Activated CD4-positive, alpha-beta T cell treated with anti-CD3 and anti-CD28 coated beads, Interleukin-2, amount 10 ng/mL, durations not matched to agents 24 days and 14 days (primary cell): ENCODE results near the gene PDAP1. TPM values are rescaled to one million over a fixed set of nuclear protein-coding genes. Genes with fewer than 3 reads are reported as not detected.
"Not testable (repeated sequence)": the region's sequence is repeated elsewhere in the genome, so short reads cannot be mapped to it uniquely, and the experiment has no call there.

ENCODE experiments used
- DNase-seq: peaks from one replicate; pipeline ENCODE4 v3.0.0; 2022
- H3K27ac Mint-ChIP-seq: one replicate; pipeline ENCODE4 v1.8.0; 2022; ENCODE audit warnings: mild to moderate bottlenecking, mixed read lengths
- H3K27me3 Mint-ChIP-seq: one replicate; pipeline ENCODE4 v1.8.0; 2022; ENCODE audit warnings: mixed read lengths
- H3K36me3 Mint-ChIP-seq: one replicate; pipeline ENCODE4 v1.8.0; 2022; ENCODE audit warnings: low read depth, mild to moderate bottlenecking, mixed read lengths
- H3K4me1 Mint-ChIP-seq: one replicate; pipeline ENCODE4 v1.8.0; 2021; ENCODE audit warnings: mixed read lengths
- H3K4me3 Mint-ChIP-seq: one replicate; pipeline ENCODE4 v1.8.0; 2022; ENCODE audit warnings: mild to moderate bottlenecking, moderate library complexity, mixed read lengths
- H3K9me3 Mint-ChIP-seq: one replicate; pipeline ENCODE4 v1.8.0; 2021; ENCODE audit warnings: mixed read lengths
- intact Hi-C: fragments of 100-400 bp; cut with micrococcal nuclease; formaldehyde crosslinking; loops from one replicate; pipeline ENCODE4 v1.15.1; 2023
- total RNA-seq: library from RNA; stranded (reverse); gene quantifications from 2 replicates; pipeline ENCODE4 v1.2.3, GENCODE V29; 2022

Gene PDAP1
- total RNA-seq, 1 donor from 2014 or later: 167 TPM

DNA sequence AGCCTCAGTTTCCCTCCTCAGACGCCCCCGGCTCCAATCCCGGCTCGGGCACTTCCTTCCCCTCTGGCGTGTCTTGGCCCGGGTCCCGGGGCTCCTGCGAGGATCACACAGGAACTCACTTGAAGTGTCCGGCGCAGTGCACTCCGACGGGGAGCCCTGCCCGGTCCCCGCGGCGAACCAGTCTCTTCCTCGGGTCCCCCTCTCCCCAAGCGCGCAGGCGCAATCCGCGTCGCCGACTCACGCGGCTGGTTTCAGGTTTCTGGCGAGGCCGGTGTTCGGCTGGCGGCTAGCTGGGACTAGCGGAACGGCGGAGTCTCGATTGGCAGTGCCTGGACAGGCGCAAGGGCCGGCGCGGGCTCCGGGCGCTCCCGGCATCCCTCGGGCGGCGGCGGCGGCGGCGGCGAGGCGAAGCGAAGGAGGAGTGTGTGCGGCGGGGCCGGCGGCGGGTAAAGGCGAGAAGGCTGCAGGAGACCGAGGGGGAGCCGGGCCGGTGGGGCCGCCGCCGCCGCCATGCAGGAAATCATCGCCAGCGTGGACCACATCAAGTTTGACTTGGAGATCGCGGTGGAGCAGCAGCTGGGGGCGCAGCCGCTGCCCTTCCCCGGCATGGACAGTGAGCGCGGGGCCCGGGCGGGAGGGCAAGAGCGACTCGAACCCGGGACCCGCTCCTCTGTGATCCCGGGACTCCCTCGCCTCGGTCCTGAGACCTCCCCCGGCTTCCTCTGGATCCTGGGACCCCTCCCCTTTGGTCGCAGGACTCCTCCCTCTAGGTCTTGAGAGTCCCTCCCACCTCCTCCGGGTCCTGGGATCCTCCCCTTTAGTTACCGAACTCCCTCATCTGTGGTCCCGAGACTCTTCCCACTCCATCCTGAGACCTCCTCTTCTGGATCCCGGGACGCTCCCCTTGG lies 30.4 kb upstream of the PDAP1 start, which contains the start of the genes CPSF4 and PTCD1:
TSS of gene CPSF4 (plus strand) at position 371 of the 908 bp plus-strand sequence. CDS start at position 511, 140 bp downstream.
TSS of gene PTCD1 (minus strand) at position 226 of the 908 bp plus-strand sequence. CDS start 3,556 bp downstream, outside the sequence.
- H3K4me1 Mint-ChIP-seq: peaks cover 23% of the 10 kb centered on the region
- H3K4me3 Mint-ChIP-seq: peak within 1 kb of the TSS; percentile 96
- DNase-seq: peak; percentile 97
- H3K27ac Mint-ChIP-seq: peak within 1 kb of the TSS; percentile 89
- no peaks in the 10 kb centered on the region for H3K27me3 Mint-ChIP-seq
- intact Hi-C loops: loop anchor here (1.0 to 2.0 kb wide), 4 partner anchors 30 to 66 kb away; partner anchors contain the start of genes ZKSCAN5 and ZNF789
- no peaks in the 10 kb centered on the region for H3K9me3 Mint-ChIP-seq
- H3K36me3 Mint-ChIP-seq: peaks cover 27% of the 10 kb centered on the region

DNA sequence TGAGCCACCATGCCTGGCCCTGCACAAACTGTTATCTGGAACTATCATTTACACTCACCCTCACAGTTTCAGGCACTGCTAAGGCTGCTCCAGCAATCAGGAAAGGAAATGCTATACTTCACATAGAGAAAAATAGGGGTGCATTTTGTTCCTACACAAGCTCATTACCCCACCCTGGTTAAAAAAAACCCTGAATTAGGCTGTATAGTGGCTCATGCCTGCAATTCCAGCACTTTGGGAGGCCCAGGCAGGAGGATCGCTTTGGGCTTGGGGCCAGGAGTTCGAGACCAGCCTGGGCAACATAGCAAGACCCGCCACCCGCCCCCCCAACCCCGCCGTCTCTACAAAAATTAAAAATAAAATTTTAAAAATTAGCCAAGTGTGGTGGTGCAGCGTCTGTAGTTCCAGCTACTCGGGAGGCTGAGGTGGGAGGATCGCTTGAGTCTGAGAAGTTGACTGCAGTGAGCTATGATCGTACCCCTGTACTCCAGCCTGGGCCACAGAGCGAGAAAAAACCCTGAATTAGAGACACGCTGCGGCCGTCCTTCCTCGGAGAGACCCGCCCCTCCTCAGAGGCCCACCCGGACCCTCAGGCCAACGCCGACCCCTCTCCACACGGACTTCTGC lies 29.7 kb upstream of the PDAP1 start:
- H3K36me3 Mint-ChIP-seq: peaks cover 27% of the 10 kb centered on the region
- no peak for DNase-seq
- H3K27ac Mint-ChIP-seq: peak overlapping the region; percentile 89
- peak overlapping the region; percentile 96 for H3K4me3 Mint-ChIP-seq
- H3K4me1 Mint-ChIP-seq: peaks cover 19% of the 10 kb centered on the region
- H3K9me3 Mint-ChIP-seq: no peaks in the 10 kb centered on the region
- H3K27me3 Mint-ChIP-seq: no peaks in the 10 kb centered on the region
- intact Hi-C loops: loop anchor here (1.0 to 2.0 kb wide), 4 partner anchors 29 to 67 kb away; partner anchors contain the start of genes ZKSCAN5 and ZNF789

DNA sequence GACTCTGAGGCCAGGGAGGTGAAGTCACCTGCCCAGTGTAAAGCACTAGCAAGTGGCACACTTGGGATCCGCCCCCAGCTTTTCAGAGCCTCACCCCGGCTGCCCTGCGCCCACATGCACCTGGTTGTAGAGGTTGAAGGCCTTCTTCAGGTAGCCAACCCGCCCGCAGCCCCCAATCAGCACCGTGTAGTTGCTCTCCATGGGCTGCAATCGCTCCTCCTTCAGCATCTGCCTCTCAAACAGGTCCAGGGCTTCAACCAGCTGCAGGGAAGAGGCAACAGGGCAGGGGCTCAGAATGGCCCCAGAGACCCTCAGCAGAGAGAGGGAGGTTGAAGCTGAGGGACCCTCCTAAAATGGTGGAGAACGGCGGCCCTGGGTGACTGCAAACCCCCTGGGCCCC lies 24.8 kb upstream of the PDAP1 start:
- Mint-ChIP-seq H3K9me3 (no peaks in the 10 kb centered on the region), H3K27me3 (no peaks in the 10 kb centered on the region), H3K4me3 (no peak overlapping the region), H3K27ac (no peak overlapping the region), H3K4me1 (peaks cover 5% of the 10 kb centered on the region), H3K36me3 (peaks cover 30% of the 10 kb centered on the region)
- no peak for DNase-seq
- intact Hi-C loops: no loop called here

DNA sequence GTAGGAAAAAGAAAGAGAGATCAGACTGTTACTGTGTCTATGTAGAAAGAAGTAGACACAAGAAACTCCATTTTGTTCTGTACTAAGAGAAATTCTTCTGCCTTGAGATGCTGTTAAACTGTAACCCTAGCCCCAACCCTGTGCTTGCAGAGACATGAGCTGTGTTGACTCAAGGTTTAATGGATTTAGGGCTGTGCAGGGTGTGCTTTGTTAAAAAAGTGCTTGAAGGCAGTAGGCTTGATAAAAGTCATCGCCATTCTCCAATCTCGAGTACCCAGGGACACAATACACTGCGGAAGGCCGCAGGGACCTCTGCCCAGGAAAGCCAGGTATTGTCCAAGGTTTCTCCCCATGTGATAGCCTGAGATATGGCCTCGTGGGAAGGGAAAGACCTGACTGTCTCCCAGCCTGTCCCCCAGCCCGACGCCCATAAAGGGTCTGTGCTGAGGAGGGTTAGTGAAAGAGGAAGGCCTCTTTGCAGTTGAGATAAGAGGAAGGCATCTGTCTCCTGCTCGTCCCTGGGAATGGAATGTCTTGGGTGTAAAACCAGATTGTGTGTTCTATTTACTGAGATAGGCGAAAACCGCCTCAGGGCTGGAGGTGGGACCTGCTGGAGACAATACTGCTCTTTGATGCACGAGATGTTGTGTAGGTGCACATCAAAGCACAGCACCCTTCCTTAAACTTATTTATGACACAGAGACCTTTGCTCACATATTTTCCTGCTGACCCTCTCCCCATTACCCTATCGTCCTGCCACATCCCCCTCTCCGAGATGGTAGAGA lies 23.6 kb upstream of the PDAP1 start:
- H3K4me1 Mint-ChIP-seq, H3K4me3 Mint-ChIP-seq, DNase-seq, H3K27me3 Mint-ChIP-seq, H3K27ac Mint-ChIP-seq, intact Hi-C loops, H3K9me3 Mint-ChIP-seq: not testable (repeated sequence)
- H3K36me3 Mint-ChIP-seq: peaks cover 33% of the 10 kb centered on the region

DNA sequence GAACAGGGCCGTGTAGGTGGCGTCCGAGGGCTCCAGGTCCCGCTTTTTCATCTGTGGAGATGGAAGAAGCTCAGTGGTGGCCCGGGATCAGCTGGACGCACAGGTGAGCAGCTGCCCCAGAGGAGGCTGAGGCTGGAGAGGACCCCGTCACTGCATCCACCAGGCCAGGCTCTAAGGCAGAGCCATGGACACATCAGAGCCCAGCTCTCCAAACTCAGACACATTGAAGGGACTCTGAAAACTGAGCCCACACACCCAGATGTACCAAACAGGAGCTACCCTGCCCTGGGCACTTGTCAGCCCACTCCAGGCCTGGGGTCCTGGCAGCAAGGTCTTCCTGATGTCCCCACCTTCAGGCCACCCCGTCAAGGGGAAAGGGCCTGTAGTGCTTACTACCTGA lies 21.4 kb upstream of the PDAP1 start:
- Mint-ChIP-seq H3K9me3 (no peaks in the 10 kb centered on the region), H3K36me3 (peaks cover 36% of the 10 kb centered on the region), H3K27me3 (no peaks in the 10 kb centered on the region), H3K4me1 (peaks cover 2% of the 10 kb centered on the region), H3K27ac (no peak overlapping the region), H3K4me3 (no peak overlapping the region)
- no peak for DNase-seq
- intact Hi-C loops: no loop called here

DNA sequence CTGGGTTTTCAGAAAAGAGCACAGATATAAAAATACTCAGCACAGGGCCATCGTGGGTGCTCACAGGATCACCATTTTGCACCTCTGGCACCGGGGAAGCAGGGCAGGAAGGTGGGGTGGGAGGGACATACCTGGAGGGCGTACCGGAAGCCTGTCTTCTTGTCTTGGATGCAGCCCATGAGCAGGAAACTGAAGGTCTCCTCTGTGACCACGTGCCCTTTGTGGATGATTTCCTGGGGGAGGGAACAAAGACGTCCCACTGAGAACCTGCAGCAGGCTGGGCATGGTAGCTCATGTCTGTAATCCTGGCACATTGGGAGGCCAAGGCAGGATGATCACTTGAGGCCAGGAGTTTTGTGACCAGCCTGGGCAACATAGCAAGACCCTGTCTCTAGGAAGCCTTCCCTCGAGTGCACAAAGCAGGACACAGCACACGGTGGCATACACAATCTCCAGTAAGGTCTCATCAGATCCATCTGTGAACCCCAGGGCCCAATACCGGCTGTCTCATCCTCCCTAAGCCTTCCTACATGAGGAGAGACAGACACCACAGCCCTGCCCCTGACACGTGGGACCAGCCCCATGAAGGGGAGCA lies 20.7 kb upstream of the PDAP1 start:
- peak; percentile 67 for DNase-seq
- no peaks in the 10 kb centered on the region for H3K9me3 Mint-ChIP-seq
- peaks cover 34% of the 10 kb centered on the region for H3K36me3 Mint-ChIP-seq
- no peaks in the 10 kb centered on the region for H3K27me3 Mint-ChIP-seq
- peaks cover 2% of the 10 kb centered on the region for H3K4me1 Mint-ChIP-seq
- H3K27ac Mint-ChIP-seq: no peak overlapping the region
- intact Hi-C loops: no loop called here
- H3K4me3 Mint-ChIP-seq: no peak overlapping the region

DNA sequence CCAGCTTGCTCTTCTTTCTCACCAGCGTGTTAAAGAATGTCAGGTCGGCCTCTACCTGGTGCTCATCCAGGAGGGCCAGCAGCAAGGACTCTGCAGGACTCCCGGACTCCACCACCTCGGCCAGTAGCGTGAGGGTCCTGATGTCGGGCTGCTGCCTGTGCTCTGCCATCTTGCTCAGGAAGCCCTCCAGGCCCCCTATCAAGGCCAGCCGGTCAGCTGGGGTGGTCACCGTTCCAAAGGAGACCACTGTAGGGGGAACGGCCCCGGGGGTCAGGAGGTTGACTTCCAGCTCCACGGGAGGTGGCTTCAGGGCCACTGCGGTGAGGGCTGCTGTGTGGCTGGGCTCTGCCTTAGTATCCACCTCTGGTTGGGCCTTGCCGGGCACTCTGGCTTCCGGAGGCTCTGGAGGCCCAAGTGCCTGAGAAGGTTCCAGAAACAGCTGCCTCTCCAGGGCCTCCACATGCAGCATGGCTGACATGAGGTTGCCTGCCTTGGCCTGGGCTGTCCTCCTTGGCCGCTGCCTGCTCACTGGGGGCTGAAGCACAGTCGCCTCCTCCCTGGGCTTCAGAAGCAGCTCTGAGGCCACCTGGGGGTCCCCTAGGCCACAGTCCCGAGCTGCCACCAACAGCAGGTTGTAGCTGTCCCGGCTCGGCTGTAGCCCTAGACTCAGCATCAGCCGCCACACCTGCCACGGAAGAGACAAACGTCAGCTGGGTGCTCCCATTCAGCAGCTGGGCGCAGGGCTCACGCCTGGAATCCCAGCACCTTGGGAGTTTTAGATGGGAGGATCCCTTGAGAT lies 16.7 kb upstream of the PDAP1 start:
- Mint-ChIP-seq H3K27ac (no peak overlapping the region), H3K27me3 (no peaks in the 10 kb centered on the region), H3K4me3 (no peak overlapping the region), H3K9me3 (no peaks in the 10 kb centered on the region), H3K36me3 (peaks cover 38% of the 10 kb centered on the region), H3K4me1 (peaks cover 2% of the 10 kb centered on the region)
- intact Hi-C loops: no loop called here
- DNase-seq: no peak

DNA sequence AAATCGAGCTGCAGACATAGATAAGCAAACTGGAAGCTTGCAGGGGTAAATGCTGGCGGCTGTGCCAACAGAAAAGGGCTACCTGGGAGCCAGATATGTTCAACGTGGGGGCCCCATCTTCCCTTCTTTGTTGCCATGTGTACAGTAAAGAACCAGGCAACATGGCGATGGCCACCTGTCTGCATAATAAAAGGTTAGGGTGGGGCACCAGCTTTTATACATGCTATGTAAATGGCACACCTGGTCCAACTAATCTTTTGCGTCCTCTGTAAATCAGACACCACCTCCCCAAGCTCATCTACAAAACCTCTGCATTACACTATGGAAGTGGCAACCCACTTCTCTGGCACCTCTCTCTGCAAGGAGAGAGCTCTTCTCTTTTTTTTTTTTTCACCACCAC lies 14.2 kb upstream of the PDAP1 start:
- Mint-ChIP-seq H3K27ac (no peak overlapping the region), H3K27me3 (no peaks in the 10 kb centered on the region), H3K4me3 (no peak overlapping the region), H3K9me3 (no peaks in the 10 kb centered on the region), H3K4me1 (no peaks in the 10 kb centered on the region), H3K36me3 (peaks cover 40% of the 10 kb centered on the region)
- no peak for DNase-seq
- intact Hi-C loops: no loop called here

DNA sequence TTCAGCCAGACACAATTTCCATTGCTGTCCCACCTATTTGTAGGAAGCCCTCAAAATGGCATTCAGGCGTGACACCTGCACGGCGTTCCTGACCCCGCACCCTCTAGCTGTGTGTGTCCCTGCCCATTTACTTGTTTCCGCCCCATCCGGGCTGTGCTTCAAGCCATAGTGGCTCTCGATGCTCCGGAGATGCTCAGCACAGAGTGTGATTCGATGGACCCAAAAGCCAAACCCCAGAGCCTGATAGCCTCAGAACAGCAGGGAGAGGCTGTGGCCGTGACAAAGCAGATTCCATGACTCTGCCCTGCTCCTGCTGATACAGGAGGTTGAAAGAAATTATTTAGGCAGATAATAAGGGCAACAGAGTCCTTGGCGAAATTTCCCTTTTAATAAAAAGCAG lies 13.8 kb upstream of the PDAP1 start:
- peaks cover 45% of the 10 kb centered on the region for H3K36me3 Mint-ChIP-seq
- intact Hi-C loops: no loop called here
- no peak overlapping the region for H3K4me3 Mint-ChIP-seq
- H3K27ac Mint-ChIP-seq: no peak overlapping the region
- DNase-seq: no peak
- H3K4me1 Mint-ChIP-seq: no peaks in the 10 kb centered on the region
- H3K27me3 Mint-ChIP-seq: no peaks in the 10 kb centered on the region
- no peaks in the 10 kb centered on the region for H3K9me3 Mint-ChIP-seq

DNA sequence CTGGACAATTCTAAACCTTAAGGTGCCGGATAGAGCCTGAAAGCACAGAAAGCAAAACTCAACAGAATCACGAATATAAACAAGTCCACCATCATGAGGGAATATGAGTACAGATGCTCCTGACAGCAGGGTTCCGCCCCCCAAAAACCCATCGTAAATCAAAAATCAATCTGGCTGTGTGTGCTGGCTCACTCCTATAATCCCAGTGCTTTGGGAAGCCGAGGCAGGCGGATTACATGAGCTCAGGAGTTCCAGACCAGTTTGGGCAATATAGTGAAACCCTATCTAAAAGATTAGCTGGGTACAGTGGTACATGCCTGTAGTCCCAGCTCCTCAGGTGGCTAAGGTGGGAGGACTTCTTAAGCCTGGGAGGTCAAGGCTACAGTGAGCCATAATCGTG lies 12.6 kb upstream of the PDAP1 start:
- no peak for DNase-seq
- Mint-ChIP-seq H3K36me3 (peaks cover 52% of the 10 kb centered on the region), H3K9me3 (no peaks in the 10 kb centered on the region), H3K27me3 (no peaks in the 10 kb centered on the region), H3K4me3 (no peak overlapping the region), H3K27ac (no peak overlapping the region), H3K4me1 (peaks cover 2% of the 10 kb centered on the region)
- intact Hi-C loops: no loop called here

DNA sequence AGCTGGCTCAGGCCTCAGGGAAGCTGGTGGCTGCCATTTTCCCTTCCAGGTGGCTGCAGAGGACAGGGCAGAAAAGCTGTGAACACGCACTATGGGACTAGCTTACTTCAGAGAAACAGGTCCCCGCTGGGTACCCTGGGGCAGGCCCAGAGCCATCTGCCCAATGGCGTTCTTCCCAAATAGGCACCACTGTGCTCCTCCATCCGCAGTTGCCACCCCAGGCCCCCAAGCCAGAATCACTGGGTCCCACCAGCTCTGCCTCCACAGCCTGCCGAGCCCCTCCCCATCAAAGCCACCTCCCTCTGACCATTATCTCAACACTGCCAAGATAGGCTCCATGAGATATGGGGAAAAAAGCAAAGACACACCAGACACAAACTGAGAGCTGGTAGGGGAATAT lies 11.8 kb upstream of the PDAP1 start:
- Mint-ChIP-seq H3K27me3 (no peaks in the 10 kb centered on the region), H3K36me3 (peaks cover 53% of the 10 kb centered on the region), H3K4me3 (no peak overlapping the region), H3K4me1 (peaks cover 3% of the 10 kb centered on the region), H3K27ac (no peak overlapping the region), H3K9me3 (no peaks in the 10 kb centered on the region)
- DNase-seq: no peak
- intact Hi-C loops: no loop called here

DNA sequence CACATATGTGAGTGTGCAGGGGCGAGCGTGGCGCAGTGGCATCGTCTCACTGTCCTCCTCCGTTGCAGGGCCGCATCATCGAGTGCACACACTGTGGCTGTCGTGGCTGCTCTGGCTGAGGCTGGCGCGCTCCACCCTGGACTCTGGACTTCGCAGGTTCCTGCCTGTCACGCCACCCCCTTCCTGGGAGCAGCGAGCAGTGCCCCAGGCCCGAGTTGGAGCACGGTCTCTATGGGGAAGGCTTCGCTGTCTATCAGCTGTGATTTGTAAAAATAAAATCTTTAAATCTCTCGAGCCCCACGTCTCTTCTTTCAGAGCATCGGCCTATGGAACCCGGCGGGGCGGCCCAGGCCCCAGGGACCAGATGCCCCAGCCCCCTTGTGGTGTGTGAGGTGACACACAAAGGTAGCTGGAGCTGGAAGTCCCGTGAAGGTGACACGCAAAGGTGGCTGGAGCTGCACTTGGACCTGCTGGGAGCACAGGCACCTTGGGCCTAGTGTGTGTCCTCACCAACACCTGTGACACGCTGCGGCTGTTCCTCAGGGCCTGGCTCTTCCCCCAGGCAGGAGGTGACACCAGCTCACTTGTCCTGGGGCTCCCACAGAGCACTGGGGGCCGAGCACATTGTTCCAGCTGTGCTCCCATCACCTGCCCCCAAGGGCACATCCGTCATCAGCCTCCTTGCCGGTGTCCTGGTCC lies 11.1 kb upstream of the PDAP1 start:
- intact Hi-C loops: no loop called here
- peaks cover 5% of the 10 kb centered on the region for H3K4me1 Mint-ChIP-seq
- H3K9me3 Mint-ChIP-seq: no peaks in the 10 kb centered on the region
- no peak overlapping the region for H3K27ac Mint-ChIP-seq
- DNase-seq: no peak
- no peak overlapping the region for H3K4me3 Mint-ChIP-seq
- no peaks in the 10 kb centered on the region for H3K27me3 Mint-ChIP-seq
- H3K36me3 Mint-ChIP-seq: peaks cover 56% of the 10 kb centered on the region
